Mesothelial cell of epicardium (in vitro differentiated cells): Measurements from ENCODE around the gene PKNOX2. TPM values are rescaled to one million over a fixed set of nuclear protein-coding genes. Genes with fewer than 3 reads are reported as not detected.

Experiments
- DNase-seq, 2 experiments: peaks; one replicate each; pipeline ENCODE4 v3.0.0; 2021; ENCODE audit warnings: low spot score in 2 of 2; ENCODE audit not compliant: unreplicated experiment in 2 of 2
- H3K27ac Mint-ChIP-seq: 2 replicates; pipeline ENCODE4 v1.8.0; 2021; ENCODE audit warnings: mixed read lengths
- H3K27me3 Mint-ChIP-seq: 2 replicates; pipeline ENCODE4 v1.8.0; 2021; ENCODE audit warnings: low read depth, mixed read lengths
- H3K36me3 Mint-ChIP-seq: 2 replicates; pipeline ENCODE4 v1.8.0; 2021; ENCODE audit warnings: mixed read lengths
- H3K4me1 Mint-ChIP-seq: 2 replicates; pipeline ENCODE4 v1.8.0; 2021; ENCODE audit warnings: mixed read lengths
- H3K4me3 Mint-ChIP-seq: 2 replicates; pipeline ENCODE4 v1.8.0; 2021; ENCODE audit warnings: mild to moderate bottlenecking, moderate library complexity, mixed read lengths
- H3K9me3 Mint-ChIP-seq: 2 replicates; pipeline ENCODE4 v1.8.0; 2021; ENCODE audit warnings: mixed read lengths
- CTCF ChIP-seq: fragments of 200-600 bp; sonication (generic); IDR thresholded peaks from one replicate; pipeline ENCODE4 v1.5.0; 2021; ENCODE audit warnings: antibody characterized with exemption; ENCODE audit not compliant: unreplicated experiment
- total RNA-seq: library from RNA; stranded (reverse); gene quantifications from 3 replicates; pipeline ENCODE4 v1.2.1, GENCODE V29; 2021

The PKNOX2 gene
- total RNA-seq, 1 donor from 2014 or later = 22.2 TPM

- Mint-ChIP-seq H3K4me3 (no peak overlapping the region), H3K9me3 (no peaks in the 10 kb centered on the region), H3K36me3 (no peaks in the 10 kb centered on the region), H3K27me3 (peaks cover 4% of the 10 kb centered on the region), H3K27ac (no peak overlapping the region), H3K4me1 (peaks cover 22% of the 10 kb centered on the region)
- no peak for DNase-seq
- TF ChIP-seq CTCF = no peak
These were observed 65.4 kb downstream of the PKNOX2 start for GRCh38 chr11:125229916-125230315.

DNA sequence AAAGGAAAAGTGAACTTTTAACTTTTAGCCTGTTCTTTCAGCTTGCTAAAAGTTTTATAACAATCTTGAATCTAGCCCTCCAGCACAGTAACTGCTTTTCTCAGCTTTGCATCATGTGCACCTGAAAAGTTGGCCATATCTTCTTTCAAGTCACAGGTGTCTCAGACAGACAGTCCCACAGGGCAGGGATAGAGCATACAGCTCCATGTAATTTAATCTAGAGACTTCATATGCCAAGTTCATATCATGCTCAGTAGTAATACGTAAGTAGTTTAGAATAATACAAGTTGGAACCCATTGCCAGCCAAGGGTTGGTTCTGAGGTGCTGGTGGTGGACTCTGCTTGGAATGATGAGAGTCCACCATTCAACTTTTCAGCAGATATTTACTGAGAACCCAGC is 68.6 kb downstream of the PKNOX2 start:
- Mint-ChIP-seq H3K27me3 (no peaks in the 10 kb centered on the region), H3K4me1 (peaks cover 33% of the 10 kb centered on the region), H3K36me3 (peaks cover 10% of the 10 kb centered on the region), H3K9me3 (peaks cover 5% of the 10 kb centered on the region), H3K4me3 (no peak overlapping the region), H3K27ac (no peak overlapping the region)
- DNase-seq = no peak
- TF ChIP-seq CTCF = no peak

DNA sequence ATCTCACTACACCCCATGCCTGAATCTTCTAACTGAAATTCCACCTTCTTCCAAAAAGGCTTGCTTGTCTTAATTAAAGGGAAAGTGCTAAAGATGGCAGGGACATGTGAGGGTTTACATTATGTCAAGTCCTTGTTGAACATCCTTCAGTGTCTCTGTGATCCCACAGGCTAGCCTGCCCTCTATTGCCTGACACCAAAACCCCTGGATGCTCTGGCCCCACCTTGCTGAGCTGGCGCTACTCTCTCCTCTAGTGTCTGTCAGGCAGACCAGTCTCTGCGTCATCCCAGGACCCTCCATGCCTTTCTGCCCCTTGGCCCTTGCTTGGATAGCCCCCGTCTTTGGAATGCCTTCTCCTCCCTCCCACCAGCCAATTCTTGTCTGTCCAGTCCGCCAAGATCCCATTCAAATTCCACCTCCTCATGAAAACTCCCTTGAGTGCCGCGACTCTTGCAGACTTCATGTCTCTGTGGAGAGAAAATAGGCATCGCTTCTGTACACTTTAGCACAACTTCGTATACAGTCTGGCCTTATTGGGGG is 69.3 kb downstream of the PKNOX2 start:
- Mint-ChIP-seq H3K27ac (no peak overlapping the region), H3K4me3 (no peak overlapping the region), H3K27me3 (no peaks in the 10 kb centered on the region), H3K9me3 (peaks cover 5% of the 10 kb centered on the region), H3K4me1 (peaks cover 27% of the 10 kb centered on the region), H3K36me3 (peaks cover 10% of the 10 kb centered on the region)
- TF ChIP-seq CTCF = no peak
- DNase-seq = no peak

DNA sequence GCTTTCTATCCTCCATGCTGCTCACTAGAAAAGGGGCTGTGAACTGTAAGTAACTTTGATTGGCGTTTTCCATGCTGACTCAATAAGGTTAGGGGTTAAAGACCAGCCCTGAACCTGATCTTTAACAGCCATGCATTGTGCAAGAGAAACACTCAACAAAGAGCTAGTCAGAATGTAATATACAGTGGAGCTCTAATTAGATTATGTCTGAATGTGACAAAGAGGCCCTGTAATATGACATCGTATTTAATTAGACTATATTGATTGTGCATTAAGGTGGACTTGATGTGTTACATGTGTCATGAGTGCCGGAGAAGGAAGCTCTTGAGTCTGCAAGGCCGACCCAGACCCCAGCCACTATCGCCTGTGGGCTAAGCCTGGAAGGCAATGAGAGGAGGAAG is 70.5 kb downstream of the PKNOX2 start:
- peaks cover 32% of the 10 kb centered on the region for H3K4me1 Mint-ChIP-seq

DNA sequence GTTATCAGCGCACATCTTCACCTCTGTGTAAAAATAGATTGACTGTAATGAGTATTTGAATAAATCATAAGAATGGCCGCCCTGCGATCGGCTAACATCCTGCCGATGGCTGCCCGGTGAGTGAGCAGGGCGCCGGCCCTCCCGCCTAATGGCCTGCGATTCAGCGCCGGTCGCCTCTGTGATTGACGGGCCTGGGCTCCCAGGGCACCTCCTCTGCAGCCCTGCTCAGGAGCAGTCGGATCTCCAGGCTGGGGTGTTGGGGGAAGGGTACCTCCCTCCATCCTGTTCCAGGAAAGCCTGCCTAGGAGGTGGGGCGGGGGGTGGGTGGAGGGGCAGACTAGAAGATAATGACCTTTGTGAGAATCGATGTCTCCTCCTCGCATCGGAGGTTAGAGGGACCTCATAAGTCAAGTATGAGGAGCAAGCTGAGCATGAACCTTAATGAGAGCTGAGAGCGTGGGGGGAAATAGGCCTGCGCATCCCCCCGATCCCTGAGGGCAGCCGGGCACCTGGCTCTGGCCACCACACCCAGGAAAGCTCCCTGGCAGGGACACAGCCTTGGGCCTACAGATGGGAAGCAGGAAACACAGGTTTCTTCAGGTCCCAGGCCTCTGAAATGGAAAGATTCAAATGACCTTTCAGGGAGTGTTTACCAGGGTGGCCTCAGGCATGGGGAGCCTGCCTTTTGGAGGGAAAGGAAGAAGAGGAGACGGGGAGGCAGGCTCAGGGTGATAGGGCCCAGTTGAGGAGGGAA is 71.7 kb downstream of the PKNOX2 start:
- Mint-ChIP-seq H3K4me1 (peaks cover 32% of the 10 kb centered on the region), H3K36me3 (peaks cover 12% of the 10 kb centered on the region), H3K27ac (no peak overlapping the region), H3K4me3 (no peak overlapping the region), H3K9me3 (peaks cover 8% of the 10 kb centered on the region), H3K27me3 (no peaks in the 10 kb centered on the region)
- no peak for DNase-seq
- TF ChIP-seq CTCF = no peak

More for the DNA sequence above, 70.5 kb downstream of the PKNOX2 start:
- DNase-seq = no peak
- peaks cover 5% of the 10 kb centered on the region for H3K9me3 Mint-ChIP-seq
- no peaks in the 10 kb centered on the region for H3K27me3 Mint-ChIP-seq
- TF ChIP-seq CTCF = no peak
- peaks cover 10% of the 10 kb centered on the region for H3K36me3 Mint-ChIP-seq
- no peak overlapping the region for H3K4me3 Mint-ChIP-seq
- no peak overlapping the region for H3K27ac Mint-ChIP-seq
